T-cell (primary cell): ENCODE results near the gene APOD. TPM values are rescaled to one million over a fixed set of nuclear protein-coding genes. Genes with fewer than 3 reads are reported as not detected.
"Not testable (repeated sequence)": the region's sequence is repeated elsewhere in the genome, so short reads cannot be mapped to it uniquely, and the experiment has no call there.

Source experiments
- ATAC-seq, 4 experiments: fragments of 200-7000 bp in 3 of 4; fragments of 150-1000 bp in 1 of 4; cut with Tn5 transposase; replicated peaks in 1 of 4; 1 replicate in 3 of 4; 2 replicates in 1 of 4; pipeline ENCODE4 v1.10.0; 2021; ENCODE audit warnings: moderate library complexity in 3 of 4, mild to moderate bottlenecking in 2 of 4, moderate number of reproducible peaks in 1 of 4
- CTCF ChIA-PET, 2 donors: fragments of 300-600 bp; sonication (Branson Sonifier 250); formaldehyde crosslinking; loops; one replicate each; lab custom pipeline; 2022; ENCODE audit warnings: antibody characterized with exemption in 2 of 2; lab: Charles Lee
- POLR2A ChIA-PET, 2 donors: fragments of 300-600 bp; sonication (Branson Sonifier 250); formaldehyde crosslinking; loops; one replicate each; lab custom pipeline; 2022; ENCODE audit warnings: antibody characterized with exemption in 2 of 2; lab: Charles Lee
- DNase-seq, 35 experiments: peaks; one replicate each; pipeline versions ENCODE4 v3.0.0 to v3.0.0-alpha.2; 2013 to 2023
- H3K27ac ChIP-seq: one replicate; pipeline ENCODE4 v1.5.1; 2013; ENCODE audit warnings: low read length
- H3K27me3 ChIP-seq, 2 experiments: replicated peaks in 1 of 2; 1 replicate in 1 of 2; 2 replicates in 1 of 2; pipeline versions ENCODE4 v1.6.1 to v1.7.0; 2013; ENCODE audit warnings: low read length in 1 of 2, mixed read lengths in 1 of 2; ENCODE audit not compliant: control insufficient read depth in 2 of 2, insufficient read depth in 2 of 2; ENCODE audit errors: extremely low read depth in 1 of 2
- H3K36me3 ChIP-seq, 2 donors: 1 replicate in 1 of 2; 2 replicates in 1 of 2; pipeline versions ENCODE4 v1.6.1 to v1.7.0; 2013; ENCODE audit warnings: low read length in 1 of 2; ENCODE audit not compliant: control insufficient read depth in 2 of 2, insufficient read depth in 1 of 2; ENCODE audit errors: extremely low read depth in 1 of 2
- H3K4me1 ChIP-seq, 2 experiments: 1 replicate in 1 of 2; 2 replicates in 1 of 2; pipeline versions ENCODE4 v1.6.1 to v1.7.0; 2013; ENCODE audit warnings: low read length in 2 of 2, mixed read lengths in 1 of 2; ENCODE audit not compliant: insufficient read depth in 2 of 2, control insufficient read depth in 1 of 2; ENCODE audit errors: extremely low read depth in 1 of 2
- H3K4me3 ChIP-seq, 2 donors: 1 replicate in 1 of 2; 2 replicates in 1 of 2; pipeline versions ENCODE4 v1.5.1 to v1.7.0; 2013; ENCODE audit warnings: mild to moderate bottlenecking in 2 of 2, low read length in 1 of 2, moderate library complexity in 1 of 2; ENCODE audit not compliant: control insufficient read depth in 1 of 2; ENCODE audit errors: extremely low read depth in 1 of 2
- H3K9me3 ChIP-seq: 2 replicates; pipeline ENCODE4 v1.7.0; 2013
- H3K27ac Mint-ChIP-seq, 2 donors: one replicate each; pipeline ENCODE4 v1.8.0; 2020 to 2021; ENCODE audit warnings: mild to moderate bottlenecking in 2 of 2, mixed read lengths in 2 of 2
- H3K27me3 Mint-ChIP-seq, 2 donors: one replicate each; pipeline ENCODE4 v1.8.0; 2021 to 2022; ENCODE audit warnings: mixed read lengths in 2 of 2
- H3K36me3 Mint-ChIP-seq: one replicate; pipeline ENCODE4 v1.8.0; 2021; ENCODE audit warnings: mixed read lengths
- H3K4me1 Mint-ChIP-seq, 3 donors: one replicate each; pipeline ENCODE4 v1.8.0; 2020 to 2022; ENCODE audit warnings: mixed read lengths in 3 of 3, mild to moderate bottlenecking in 1 of 3
- H3K4me3 Mint-ChIP-seq, 3 donors: one replicate each; pipeline ENCODE4 v1.8.0; 2020 to 2022; ENCODE audit warnings: mild to moderate bottlenecking in 3 of 3, mixed read lengths in 3 of 3, moderate library complexity in 3 of 3
- H3K9me3 Mint-ChIP-seq, 3 donors: one replicate each; pipeline ENCODE4 v1.8.0; 2020 to 2022; ENCODE audit warnings: mixed read lengths in 3 of 3
- WGBS: methylation state at CpG from one replicate; pipeline ENCODE4 v1.1.5; 2013; ENCODE audit warnings: missing lambda C conversion rate; ENCODE audit not compliant: insufficient coverage; 5-methylcytosine and 5-hydroxymethylcytosine counted together
- total RNA-seq, 35 experiments: library from RNA in 6 of 35; stranded (reverse) in 6 of 35; fragments of 120-200 nt in 1 of 35; gene quantifications; one replicate each; pipeline versions ENCODE4 v1.2.1 to v1.2.4 and lab custom pipeline; 2013 to 2026

Gene APOD
- under 1 TPM in 1 of 5 donors, not detected in 4; 0.55 TPM for total RNA-seq
- not detected for total RNA-seq (2013)
- total RNA-seq (lab: John Stamatoyannopoulos, UW): 0 reads per million in 29 experiments

DNA sequence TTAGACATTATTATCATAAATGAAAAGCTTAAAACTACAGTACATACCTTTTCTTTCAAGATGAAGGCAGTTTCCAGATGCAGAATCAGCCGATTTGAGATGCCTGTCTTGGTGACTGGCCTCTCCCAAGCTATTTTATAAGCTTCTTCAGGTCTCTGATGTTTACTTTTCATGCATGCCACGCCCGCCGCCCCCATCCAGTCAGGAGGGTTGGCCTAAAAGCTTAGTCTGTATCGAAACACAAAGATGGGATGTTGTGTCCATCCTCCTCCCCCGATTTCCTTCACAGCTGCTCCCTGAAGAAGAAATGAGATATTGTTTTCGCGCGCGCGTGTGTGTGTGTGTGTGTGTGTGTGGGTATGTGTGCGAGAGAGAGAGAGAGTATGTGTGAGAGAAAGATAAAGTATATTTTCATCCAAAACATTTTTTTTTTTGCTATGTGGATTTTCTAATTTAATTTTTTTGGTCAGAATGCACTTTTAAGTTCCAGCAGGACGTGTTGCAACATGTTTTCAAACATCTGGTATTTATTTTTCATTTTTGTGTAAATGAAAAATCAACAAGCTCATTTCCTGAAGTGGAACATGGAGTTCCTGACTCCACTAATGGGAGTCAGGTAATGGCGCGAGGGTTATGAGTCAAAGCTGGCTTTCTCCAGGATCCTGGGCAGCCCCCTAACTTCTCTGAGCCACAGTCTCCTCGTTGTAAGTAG lies at the start of gene APOD:
Gene APOD, minus strand, starts transcription at position 110 of the 712 bp plus-strand sequence. CDS start 4,479 bp downstream, outside the sequence.
- DNase-seq (no peak), ATAC-seq (no peak)
- Histone ChIP-seq H3K9me3 (no peaks in the 10 kb centered on the region), H3K4me3 (no peak within 1 kb of the TSS), H3K36me3 (no peaks in the 10 kb centered on the region), H3K4me1 (peaks cover 14 to 15% of the 10 kb centered on the region in 2 experiments), H3K27ac (no peak within 1 kb of the TSS), H3K27me3 (peaks cover 0 to 4% of the 10 kb centered on the region in 2 experiments)
- Mint-ChIP-seq H3K4me3 (no peak within 1 kb of the TSS), H3K36me3 (no peaks in the 10 kb centered on the region), H3K27ac (no peak within 1 kb of the TSS), H3K4me1 (peaks cover 0 to 5% (median 3%) of the 10 kb centered on the region in 3 donors), H3K9me3 (no peaks in the 10 kb centered on the region), H3K27me3 (no peaks in the 10 kb centered on the region)
- ChIA-PET CTCF (interaction anchor here in 1 of 2 donors (0.6 kb wide), 1 partner anchor 216 kb away, joined by 5 read pairs; no protein-coding TSS in a partner anchor), POLR2A (interaction anchor here (0.7 kb wide), 3 partner anchors 11 to 596 kb away, joined by 3 to 4 read pairs (median 4); no protein-coding TSS in a partner anchor)
- WGBS: 97% methylated on average over 3 of the region's 16 CpGs

DNA sequence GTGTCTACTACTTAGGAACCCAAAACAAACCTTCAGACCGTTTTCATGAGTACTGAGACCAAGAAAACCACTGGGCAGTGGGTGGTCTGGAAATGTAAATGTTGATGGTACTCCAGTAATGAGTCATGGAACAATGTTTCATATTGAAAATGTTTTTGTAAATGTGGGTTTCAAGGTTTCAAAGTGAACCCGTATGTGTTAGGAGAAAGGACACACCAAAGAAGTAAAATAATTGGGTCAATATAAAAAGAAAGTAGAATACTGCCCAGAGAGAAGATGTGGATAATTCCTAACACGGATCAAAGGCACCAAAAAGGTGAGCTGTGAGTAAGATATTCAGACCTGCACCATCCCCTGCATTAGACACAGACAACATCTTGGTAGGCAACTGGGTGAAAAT lies 49.6 kb upstream of the APOD start:
- H3K27me3 Mint-ChIP-seq, H3K27me3 ChIP-seq, H3K9me3 Mint-ChIP-seq, POLR2A ChIA-PET, H3K36me3 ChIP-seq, H3K36me3 Mint-ChIP-seq, H3K4me3 ChIP-seq, H3K27ac ChIP-seq, CTCF ChIA-PET, H3K9me3 ChIP-seq, H3K4me1 ChIP-seq, ATAC-seq, DNase-seq: not testable (repeated sequence)
- peaks cover 0 to 14% (median 9%) of the 10 kb centered on the region in 3 donors for H3K4me1 Mint-ChIP-seq
- no CpG with 5 or more reads among the region's 3 CpGs for WGBS
- H3K4me3 Mint-ChIP-seq: peak overlapping the region in 2 of 3 donors; percentile 34 to 47
- H3K27ac Mint-ChIP-seq: peak overlapping the region in 1 of 2 donors; percentile 36

DNA sequence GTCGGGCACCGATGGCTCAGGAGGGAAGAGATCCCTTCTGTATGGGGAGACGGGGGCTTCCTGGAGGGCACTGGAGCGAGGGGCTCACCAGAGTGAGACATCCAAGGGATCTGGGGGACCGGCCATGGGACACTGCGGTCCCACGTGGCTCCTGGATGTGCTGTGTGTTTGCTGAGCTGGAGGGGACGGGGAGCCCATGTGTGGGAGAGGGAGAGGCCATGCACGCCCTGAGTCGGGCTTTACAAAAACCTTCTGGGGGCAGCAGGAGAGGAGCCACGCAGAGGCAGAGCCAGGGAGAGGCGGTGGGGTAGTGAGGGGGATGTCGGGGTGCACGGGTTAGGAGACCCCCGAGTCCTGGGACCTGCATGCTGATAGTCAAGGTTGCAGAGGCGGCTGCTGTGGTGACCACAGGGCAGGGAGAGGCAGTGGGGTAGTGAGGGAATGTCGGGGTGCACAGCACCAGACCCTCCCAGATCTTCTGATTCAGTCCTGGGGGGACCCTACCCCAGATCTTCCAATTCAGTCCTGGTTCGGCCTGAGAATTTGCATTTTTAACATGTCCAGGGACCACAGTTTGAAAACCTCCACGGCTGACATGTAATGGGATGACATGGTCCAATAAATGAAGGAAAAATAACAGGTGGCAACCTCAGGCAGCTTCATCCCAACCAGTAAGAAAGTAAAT lies 48.9 kb upstream of the APOD start:
- Mint-ChIP-seq H3K4me1 (peaks cover 0 to 14% (median 10%) of the 10 kb centered on the region in 3 donors), H3K27ac (peak overlapping the region; percentile 55 to 61), H3K4me3 (peak overlapping the region in 2 of 3 donors; percentile 22 to 25)
- H3K9me3 ChIP-seq, H3K4me1 ChIP-seq, CTCF ChIA-PET, H3K36me3 Mint-ChIP-seq, POLR2A ChIA-PET, H3K27me3 ChIP-seq, ATAC-seq, H3K9me3 Mint-ChIP-seq, H3K27me3 Mint-ChIP-seq, H3K27ac ChIP-seq, H3K36me3 ChIP-seq, H3K4me3 ChIP-seq: not testable (repeated sequence)
- peak in 1 of 35 experiments; percentile 7 for DNase-seq
- 92% methylated on average over 10 of the region's 19 CpGs for WGBS

DNA sequence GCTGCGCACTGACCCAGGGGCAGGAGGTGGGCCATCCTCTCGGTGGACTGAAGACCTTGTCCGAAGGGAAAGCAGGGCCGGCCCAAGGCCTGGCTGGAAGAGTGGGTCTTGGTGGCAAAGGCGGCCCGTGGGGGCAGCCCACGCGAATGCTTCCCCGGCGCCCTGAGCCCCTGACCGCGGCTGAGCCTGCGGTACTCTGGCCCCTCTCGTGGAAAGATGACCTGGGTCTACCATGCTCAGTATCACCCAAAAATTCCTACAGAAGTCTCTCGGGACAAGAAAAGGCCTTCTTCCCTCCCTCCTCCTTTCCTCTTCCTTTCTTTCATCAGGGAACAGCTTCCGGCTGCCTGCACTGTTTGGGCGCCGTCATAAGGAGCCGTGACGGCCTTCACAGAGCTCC lies 48.3 kb upstream of the APOD start:
- H3K4me3 Mint-ChIP-seq, H3K27me3 Mint-ChIP-seq, H3K9me3 ChIP-seq, H3K9me3 Mint-ChIP-seq, POLR2A ChIA-PET, H3K36me3 ChIP-seq, H3K4me3 ChIP-seq, CTCF ChIA-PET, H3K27ac ChIP-seq, H3K4me1 ChIP-seq, H3K27ac Mint-ChIP-seq, H3K4me1 Mint-ChIP-seq, H3K36me3 Mint-ChIP-seq, ATAC-seq, H3K27me3 ChIP-seq: not testable (repeated sequence)
- DNase-seq: peak in 1 of 35 experiments; percentile 19
- 94% methylated on average over 8 of the region's 20 CpGs for WGBS

DNA sequence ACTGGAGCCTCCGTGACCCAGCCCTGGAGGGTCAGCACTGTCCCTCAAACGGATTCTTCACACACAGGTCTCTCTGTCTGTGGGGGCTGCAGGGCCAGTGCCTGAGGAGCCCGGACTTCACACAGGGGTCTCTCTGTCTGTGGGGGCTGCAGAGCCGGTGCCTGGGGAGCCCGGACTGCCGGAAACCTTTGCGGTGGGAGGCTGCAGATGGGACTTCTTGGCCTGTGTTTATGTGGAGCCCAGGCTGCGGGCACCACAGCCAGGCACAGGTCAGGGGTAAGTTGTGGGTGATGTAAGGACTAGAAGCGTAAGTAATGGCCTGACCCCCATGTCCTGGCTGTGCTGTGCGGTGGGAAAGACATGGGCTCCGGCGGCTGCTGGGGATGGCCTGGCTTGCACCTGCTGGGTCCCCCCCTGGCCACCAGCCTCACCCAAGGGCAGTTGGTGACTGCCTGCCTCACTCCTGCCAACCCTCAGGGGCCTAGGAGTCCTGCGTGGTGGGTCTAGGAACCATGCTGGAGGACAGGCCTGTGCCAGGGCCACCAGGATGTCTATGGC lies 47.3 kb upstream of the APOD start:
- H3K27ac ChIP-seq, H3K27me3 ChIP-seq, DNase-seq, H3K4me1 ChIP-seq, H3K9me3 ChIP-seq, H3K36me3 ChIP-seq, H3K9me3 Mint-ChIP-seq, CTCF ChIA-PET, H3K4me3 ChIP-seq, H3K27me3 Mint-ChIP-seq, H3K27ac Mint-ChIP-seq, ATAC-seq, POLR2A ChIA-PET, H3K4me3 Mint-ChIP-seq, H3K36me3 Mint-ChIP-seq, H3K4me1 Mint-ChIP-seq: not testable (repeated sequence)
- 91% methylated on average over 4 of the region's 13 CpGs for WGBS

DNA sequence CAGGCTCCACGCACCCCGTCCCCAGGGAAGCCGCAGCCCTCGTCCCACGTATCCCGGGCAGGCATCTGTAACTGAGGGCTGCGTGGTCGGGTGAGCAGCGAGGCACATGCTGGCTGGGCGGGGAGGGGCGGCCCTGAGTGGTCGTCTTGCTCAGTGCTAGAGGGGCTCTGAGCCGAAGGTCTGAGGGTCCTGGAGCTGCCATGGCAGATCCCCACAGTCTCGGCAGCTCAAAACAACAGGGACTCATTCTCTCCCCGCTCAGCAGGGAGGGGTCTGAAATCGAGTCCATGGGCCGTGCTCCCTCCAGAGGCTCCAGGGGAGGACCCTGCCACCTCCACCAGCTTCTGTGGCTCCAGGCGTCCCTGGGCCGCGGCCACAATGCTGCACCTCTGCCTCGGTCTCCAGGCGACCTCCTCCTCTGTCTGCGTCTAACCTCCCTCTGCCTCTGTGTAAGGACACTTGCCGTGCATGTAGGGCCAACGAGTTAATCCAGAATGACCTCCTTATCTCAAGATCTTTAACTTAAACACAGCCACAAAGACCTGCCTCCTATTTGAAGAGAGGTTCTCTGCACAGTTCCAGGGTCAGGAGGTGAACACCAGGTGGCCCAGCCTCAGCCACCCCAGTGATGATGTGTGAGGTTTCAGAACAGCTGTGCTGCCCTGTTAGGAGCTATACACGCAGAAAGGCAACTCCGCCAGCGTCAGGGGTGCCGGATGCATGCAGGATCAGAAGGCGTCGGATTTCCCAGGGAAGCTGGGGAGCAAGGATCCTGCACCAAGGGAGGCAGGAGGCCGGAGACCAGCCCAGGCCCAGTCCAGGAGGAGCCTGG lies 46.6 kb upstream of the APOD start:
- DNase-seq: peak in 1 of 35 experiments; percentile 18
- H3K36me3 ChIP-seq, H3K4me1 Mint-ChIP-seq, POLR2A ChIA-PET, ATAC-seq, H3K9me3 ChIP-seq, H3K27ac ChIP-seq, H3K9me3 Mint-ChIP-seq, H3K36me3 Mint-ChIP-seq, CTCF ChIA-PET, H3K4me1 ChIP-seq, H3K27me3 Mint-ChIP-seq, H3K27me3 ChIP-seq, H3K27ac Mint-ChIP-seq, H3K4me3 ChIP-seq, H3K4me3 Mint-ChIP-seq: not testable (repeated sequence)
- 90% methylated on average over 7 of the region's 32 CpGs for WGBS
